Peyer's patch (tissue), 4 donors: ENCODE measurements around the gene GALNT2.

Experiments
- POLR2A ChIP-seq, 2 donors: fragments of 450-650 bp; IDR thresholded peaks; one replicate each; pipeline ENCODE4 v1.5.1; 2017; ENCODE audit warnings: antibody characterized with exemption in 2 of 2, mild to moderate bottlenecking in 2 of 2, moderate library complexity in 2 of 2
- TF ChIP-seq, protein P1 (sequence below), 6 experiments: fragments of 450-650 bp in 4 of 6; fragments of 200-600 bp in 2 of 6; sonication (generic) in 1 of 6; IDR thresholded peaks; one replicate each; pipeline ENCODE4 v1.5.1; 2017 to 2019; ENCODE audit warnings: antibody characterized with exemption in 6 of 6, mild to moderate bottlenecking in 3 of 6, moderate library complexity in 1 of 6

- TF ChIP-seq, protein P1, sequence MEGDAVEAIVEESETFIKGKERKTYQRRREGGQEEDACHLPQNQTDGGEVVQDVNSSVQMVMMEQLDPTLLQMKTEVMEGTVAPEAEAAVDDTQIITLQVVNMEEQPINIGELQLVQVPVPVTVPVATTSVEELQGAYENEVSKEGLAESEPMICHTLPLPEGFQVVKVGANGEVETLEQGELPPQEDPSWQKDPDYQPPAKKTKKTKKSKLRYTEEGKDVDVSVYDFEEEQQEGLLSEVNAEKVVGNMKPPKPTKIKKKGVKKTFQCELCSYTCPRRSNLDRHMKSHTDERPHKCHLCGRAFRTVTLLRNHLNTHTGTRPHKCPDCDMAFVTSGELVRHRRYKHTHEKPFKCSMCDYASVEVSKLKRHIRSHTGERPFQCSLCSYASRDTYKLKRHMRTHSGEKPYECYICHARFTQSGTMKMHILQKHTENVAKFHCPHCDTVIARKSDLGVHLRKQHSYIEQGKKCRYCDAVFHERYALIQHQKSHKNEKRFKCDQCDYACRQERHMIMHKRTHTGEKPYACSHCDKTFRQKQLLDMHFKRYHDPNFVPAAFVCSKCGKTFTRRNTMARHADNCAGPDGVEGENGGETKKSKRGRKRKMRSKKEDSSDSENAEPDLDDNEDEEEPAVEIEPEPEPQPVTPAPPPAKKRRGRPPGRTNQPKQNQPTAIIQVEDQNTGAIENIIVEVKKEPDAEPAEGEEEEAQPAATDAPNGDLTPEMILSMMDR (IDR thresholded peaks at IDR 0.05): no peak
- TF ChIP-seq POLR2A (IDR thresholded peaks at IDR 0.05): no peak
Measured at GRCh38 chr1:230047114-230047865, 19.7 kb upstream of the GALNT2 start.
